ENCODE measurements around the gene CDKL2.
"Not testable (repeated sequence)": the region's sequence is repeated elsewhere in the genome, so short reads cannot be mapped to it uniquely, and the experiment has no call there.

The CDKL2 gene

GRCh38 chr4:75549019-75549418 lies 81.3 kb downstream of the CDKL2 start:
- DNase-seq = no peak

GRCh38 chr4:75547647-75548387 lies 82.5 kb downstream of the CDKL2 start:
- DNase-seq = no peak

GRCh38 chr4:75545526-75545925 lies 84.8 kb downstream of the CDKL2 start:
- DNase-seq = no peak

GRCh38 chr4:75544870-75545269 lies 85.5 kb downstream of the CDKL2 start:
- no peak for DNase-seq

- not testable (repeated sequence) for DNase-seq
Measured at GRCh38 chr4:75544220-75544619, 86.1 kb downstream of the CDKL2 start.

GRCh38 chr4:75542824-75543223 lies 87.5 kb downstream of the CDKL2 start:
- DNase-seq = no peak

GRCh38 chr4:75537308-75537707 lies 93.0 kb downstream of the CDKL2 start:
- not testable (repeated sequence) for DNase-seq

GRCh38 chr4:75533926-75534325 lies 96.4 kb downstream of the CDKL2 start:
- DNase-seq = not testable (repeated sequence)

GRCh38 chr4:75533339-75533887 lies 96.9 kb downstream of the CDKL2 start:
- not testable (repeated sequence) for DNase-seq

- not testable (repeated sequence) for DNase-seq
Measured at GRCh38 chr4:75531536-75532143, 98.7 kb downstream of the CDKL2 start.

GRCh38 chr4:75530556-75531322 lies 99.6 kb downstream of the CDKL2 start:
- no peak for DNase-seq
